ENCODE results near the gene SMPD1. TPM values are rescaled to one million over a fixed set of nuclear protein-coding genes. Genes with fewer than 3 reads are reported as not detected.

Gene SMPD1
- total and polyA plus RNA-seq, 2 experiments from 2014 or later: 63.0 to 70.0 TPM

DNA sequence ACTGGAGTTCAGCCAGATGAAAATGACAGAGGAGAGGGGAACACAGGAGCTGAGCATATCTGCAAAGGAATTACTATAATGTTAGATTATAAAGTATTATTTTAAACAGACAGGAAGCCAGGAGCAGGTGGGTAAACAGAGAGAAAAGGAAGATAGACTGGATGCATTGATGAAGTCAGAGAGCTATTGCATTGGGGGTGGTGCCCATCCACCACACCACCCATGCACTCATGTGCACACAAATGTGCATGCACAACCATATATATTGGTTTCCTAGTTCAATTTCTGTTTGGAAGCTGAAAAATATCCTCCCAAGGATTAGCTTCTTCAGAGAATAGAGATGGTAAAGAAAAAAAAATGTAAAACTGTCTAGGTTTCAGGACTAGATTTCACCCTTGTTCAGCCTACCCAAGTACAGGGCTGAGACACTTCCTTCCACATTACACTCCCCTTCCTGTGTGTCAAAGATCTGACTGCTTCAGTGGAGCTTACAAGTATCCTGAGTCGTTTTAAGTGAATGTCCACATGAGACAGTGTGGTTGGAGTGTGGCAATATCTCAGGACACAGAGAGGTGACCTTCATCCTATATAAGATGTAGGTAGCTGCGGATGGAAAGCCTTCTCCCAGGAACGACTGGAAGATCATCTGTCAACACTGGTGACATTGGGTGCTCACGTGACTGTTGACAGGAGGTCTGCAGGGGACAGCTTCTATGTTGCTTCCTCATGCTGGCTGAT lies 12.2 kb upstream of the SMPD1 start:
- Histone ChIP-seq H4K20me1 (ENCODE audit: insufficient read depth, poor library complexity, severe bottlenecking) (no peaks in the 10 kb centered on the region), H3K27me3 (no peaks in the 10 kb centered on the region), H3K4me2 (no peak overlapping the region), H3K4me3 (no peak overlapping the region), H3K79me2 (no peaks in the 10 kb centered on the region), H3K9me2 (replicated peaks; ENCODE audit: insufficient read depth) (no peaks in the 10 kb centered on the region), H3K27ac (no peak overlapping the region), H2AFZ (no peak overlapping the region), H3K4me1 (ENCODE audit: insufficient read depth) (no peaks in the 10 kb centered on the region), H3K36me3 (replicated peaks; ENCODE audit: insufficient read depth, low read depth) (no peaks in the 10 kb centered on the region), H3K9me3 (ENCODE audit: low read depth) (no peaks in the 10 kb centered on the region)
- no peak for DNase-seq (ENCODE audit: low spot score)
- 47% methylated on average over 4 of the region's 4 CpGs for WGBS (ENCODE audit: low lambda C conversion rate, missing lambda C conversion rate)
- TF ChIP-seq EZH2 (IDR thresholded peaks at IDR 0.05; ENCODE audit: borderline replicate concordance): no peak
- TF ChIP-seq EZH2phosphoT487 (IDR thresholded peaks at IDR 0.05; ENCODE audit: low read depth, severe bottlenecking, unreplicated experiment): no peak

DNA sequence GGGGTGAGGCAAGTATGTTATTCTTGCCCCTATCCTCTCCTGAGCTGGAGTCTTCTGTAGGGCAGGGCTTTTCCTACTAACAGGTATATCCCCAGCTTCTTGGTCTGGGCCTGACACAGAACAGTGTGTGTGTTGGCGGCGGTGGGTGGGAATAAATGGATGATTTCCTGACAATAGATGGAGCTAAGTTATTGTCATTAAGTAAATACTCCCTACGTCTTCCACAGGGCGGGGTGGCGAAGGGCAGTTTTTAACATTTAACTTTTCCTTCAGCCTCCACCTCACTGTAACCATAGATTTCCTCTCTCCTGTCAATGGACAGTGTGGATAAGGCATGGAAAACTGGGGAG lies 11.7 kb upstream of the SMPD1 start:
- Histone ChIP-seq H3K9me3 (ENCODE audit: low read depth) (no peaks in the 10 kb centered on the region), H3K36me3 (replicated peaks; ENCODE audit: insufficient read depth, low read depth) (no peaks in the 10 kb centered on the region), H3K4me2 (no peak overlapping the region), H3K4me3 (no peak overlapping the region), H3K27me3 (no peaks in the 10 kb centered on the region), H2AFZ (no peak overlapping the region), H3K9me2 (replicated peaks; ENCODE audit: insufficient read depth) (no peaks in the 10 kb centered on the region), H4K20me1 (ENCODE audit: insufficient read depth, poor library complexity, severe bottlenecking) (no peaks in the 10 kb centered on the region), H3K79me2 (no peaks in the 10 kb centered on the region), H3K4me1 (ENCODE audit: insufficient read depth) (no peaks in the 10 kb centered on the region), H3K27ac (no peak overlapping the region)
- WGBS (ENCODE audit: low lambda C conversion rate, missing lambda C conversion rate): 69% methylated on average over 5 of the region's 5 CpGs
- no peak for DNase-seq (ENCODE audit: low spot score)
- TF ChIP-seq, protein P1, sequence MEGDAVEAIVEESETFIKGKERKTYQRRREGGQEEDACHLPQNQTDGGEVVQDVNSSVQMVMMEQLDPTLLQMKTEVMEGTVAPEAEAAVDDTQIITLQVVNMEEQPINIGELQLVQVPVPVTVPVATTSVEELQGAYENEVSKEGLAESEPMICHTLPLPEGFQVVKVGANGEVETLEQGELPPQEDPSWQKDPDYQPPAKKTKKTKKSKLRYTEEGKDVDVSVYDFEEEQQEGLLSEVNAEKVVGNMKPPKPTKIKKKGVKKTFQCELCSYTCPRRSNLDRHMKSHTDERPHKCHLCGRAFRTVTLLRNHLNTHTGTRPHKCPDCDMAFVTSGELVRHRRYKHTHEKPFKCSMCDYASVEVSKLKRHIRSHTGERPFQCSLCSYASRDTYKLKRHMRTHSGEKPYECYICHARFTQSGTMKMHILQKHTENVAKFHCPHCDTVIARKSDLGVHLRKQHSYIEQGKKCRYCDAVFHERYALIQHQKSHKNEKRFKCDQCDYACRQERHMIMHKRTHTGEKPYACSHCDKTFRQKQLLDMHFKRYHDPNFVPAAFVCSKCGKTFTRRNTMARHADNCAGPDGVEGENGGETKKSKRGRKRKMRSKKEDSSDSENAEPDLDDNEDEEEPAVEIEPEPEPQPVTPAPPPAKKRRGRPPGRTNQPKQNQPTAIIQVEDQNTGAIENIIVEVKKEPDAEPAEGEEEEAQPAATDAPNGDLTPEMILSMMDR (IDR thresholded peaks at IDR 0.05; ENCODE audit: poor library complexity): no peak
- TF ChIP-seq EZH2phosphoT487 (IDR thresholded peaks at IDR 0.05; ENCODE audit: low read depth, severe bottlenecking, unreplicated experiment) (no peak), EZH2 (IDR thresholded peaks at IDR 0.05; ENCODE audit: borderline replicate concordance) (no peak)

DNA sequence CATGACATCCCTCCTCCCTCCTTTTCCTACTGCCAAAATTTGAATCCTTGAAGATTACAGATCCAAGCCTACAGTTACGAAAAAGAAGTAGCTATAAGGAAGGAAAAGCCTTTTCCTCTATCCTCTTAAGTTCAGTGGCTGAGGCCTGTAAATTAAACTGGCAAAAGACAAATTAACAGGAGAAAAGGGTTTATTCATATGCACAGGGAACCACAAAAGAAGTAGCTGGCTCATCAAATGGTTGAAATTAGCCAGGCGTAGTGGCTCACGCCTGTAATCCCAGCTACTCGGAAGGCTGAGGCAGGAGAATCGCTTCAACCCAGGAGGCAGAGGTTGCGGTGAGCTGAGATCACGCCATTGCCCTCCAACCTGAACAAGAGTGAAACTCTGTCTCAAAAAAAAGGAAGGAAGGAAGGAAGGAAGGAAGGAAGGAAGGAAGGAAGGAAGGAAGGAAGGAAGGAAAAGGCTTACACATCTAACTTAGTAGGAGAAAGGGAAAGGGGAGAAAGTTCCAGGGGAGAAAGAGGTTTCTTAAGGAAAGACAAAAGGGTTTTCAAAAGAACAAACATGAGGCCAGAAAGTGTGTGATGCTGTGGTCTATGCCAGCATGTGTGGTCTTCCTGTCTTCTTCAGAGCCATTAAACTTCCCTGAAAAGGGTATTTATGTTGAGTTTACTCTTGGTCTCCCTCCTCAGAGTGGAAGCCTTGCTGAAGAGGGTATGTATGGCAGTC lies 5.1 kb upstream of the SMPD1 start:
- Histone ChIP-seq H3K9me2 (replicated peaks; ENCODE audit: insufficient read depth) (no peaks in the 10 kb centered on the region), H3K4me3 (no peak overlapping the region), H4K20me1 (ENCODE audit: insufficient read depth, poor library complexity, severe bottlenecking) (no peaks in the 10 kb centered on the region), H3K4me1 (ENCODE audit: insufficient read depth) (peaks cover 11% of the 10 kb centered on the region), H3K79me2 (no peaks in the 10 kb centered on the region), H3K27me3 (no peaks in the 10 kb centered on the region), H2AFZ (no peak overlapping the region), H3K27ac (no peak overlapping the region), H3K4me2 (no peak overlapping the region), H3K36me3 (replicated peaks; ENCODE audit: insufficient read depth, low read depth) (no peaks in the 10 kb centered on the region), H3K9me3 (ENCODE audit: low read depth) (no peaks in the 10 kb centered on the region)
- 88% methylated on average over 7 of the region's 7 CpGs for WGBS (ENCODE audit: low lambda C conversion rate, missing lambda C conversion rate)
- DNase-seq (ENCODE audit: low spot score): no peak
- TF ChIP-seq EZH2 (IDR thresholded peaks at IDR 0.05; ENCODE audit: borderline replicate concordance): no peak
- no peak for TF ChIP-seq EZH2phosphoT487 (IDR thresholded peaks at IDR 0.05; ENCODE audit: low read depth, severe bottlenecking, unreplicated experiment)
- TF ChIP-seq, protein P1 (IDR thresholded peaks at IDR 0.05; ENCODE audit: poor library complexity): no peak

Measured in hepatocyte (in vitro differentiated cells).